ENCODE results near the gene CEP19.
A peak's percentile ranks its signal among the peaks of the same experiment; 100 is the strongest.
"Not testable (repeated sequence)": the region's sequence is repeated elsewhere in the genome, so short reads cannot be mapped to it uniquely, and the experiment has no call there.

Gene CEP19

DNA sequence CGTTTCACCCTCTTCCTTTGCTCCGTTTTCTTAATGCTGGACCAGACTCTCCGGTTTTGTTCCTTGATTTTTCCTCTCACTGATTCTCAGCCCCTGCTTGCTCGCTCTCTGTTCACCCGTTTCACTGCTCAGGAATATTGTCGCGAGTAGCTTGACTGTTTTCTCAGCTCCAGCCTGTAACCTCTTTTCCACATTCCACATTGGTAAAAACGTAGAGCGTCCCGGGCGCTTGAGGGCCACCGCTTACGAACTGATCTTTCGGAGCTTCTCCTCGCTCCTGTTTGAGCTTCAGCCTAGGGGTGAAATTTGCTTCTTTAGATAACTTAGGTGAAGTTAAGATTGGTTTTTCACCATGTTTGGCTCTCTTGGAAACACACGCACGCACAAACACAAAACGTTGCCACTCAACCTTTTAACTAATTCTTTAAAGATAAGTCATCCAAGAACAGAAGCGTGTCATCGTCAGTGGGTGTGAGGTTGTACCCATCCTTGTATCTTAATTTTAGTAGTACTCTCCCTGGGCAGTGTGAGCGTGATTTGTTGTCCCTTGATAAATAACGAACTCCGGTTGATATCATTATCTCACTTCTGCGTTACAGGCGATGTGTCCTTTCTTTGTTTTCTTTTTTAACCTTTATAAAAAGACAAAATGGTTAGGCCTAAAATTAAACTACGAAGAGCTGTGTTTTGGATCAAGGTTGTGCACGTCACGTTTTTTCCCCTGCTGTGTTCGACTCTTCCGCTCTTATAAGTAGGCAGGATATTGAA lies 28.6 kb upstream of the CEP19 start:
- Histone ChIP-seq H3K9ac (ENCODE audit: low read length in 5 of 5) (peak overlapping the region; percentile 88 to 99 (median 99)), H3K4me1 (ENCODE audit: control insufficient read depth in 5 of 5, insufficient read depth in 5 of 5, low read length in 5 of 5) (peaks cover 0 to 25% (median 15%) of the 10 kb centered on the region in 5 donors), H3K9me3 (ENCODE audit: control insufficient read depth in 5 of 5, low read length in 5 of 5) (peaks cover 0 to 5% (median 0%) of the 10 kb centered on the region in 5 donors), H3K4me3 (ENCODE audit: low read depth in 1 of 5, low read length in 5 of 5) (peak overlapping the region; percentile 81 to 99 (median 89)), H3K27me3 (ENCODE audit: control insufficient read depth in 5 of 5, insufficient read depth in 4 of 5, low read length in 5 of 5) (no peaks in the 10 kb centered on the region), H3K27ac (ENCODE audit: low read depth, low read length) (peak overlapping the region; percentile 100), H3K36me3 (ENCODE audit: control insufficient read depth in 5 of 5, insufficient read depth in 5 of 5, low read length in 5 of 5) (no peaks in the 10 kb centered on the region)

DNA sequence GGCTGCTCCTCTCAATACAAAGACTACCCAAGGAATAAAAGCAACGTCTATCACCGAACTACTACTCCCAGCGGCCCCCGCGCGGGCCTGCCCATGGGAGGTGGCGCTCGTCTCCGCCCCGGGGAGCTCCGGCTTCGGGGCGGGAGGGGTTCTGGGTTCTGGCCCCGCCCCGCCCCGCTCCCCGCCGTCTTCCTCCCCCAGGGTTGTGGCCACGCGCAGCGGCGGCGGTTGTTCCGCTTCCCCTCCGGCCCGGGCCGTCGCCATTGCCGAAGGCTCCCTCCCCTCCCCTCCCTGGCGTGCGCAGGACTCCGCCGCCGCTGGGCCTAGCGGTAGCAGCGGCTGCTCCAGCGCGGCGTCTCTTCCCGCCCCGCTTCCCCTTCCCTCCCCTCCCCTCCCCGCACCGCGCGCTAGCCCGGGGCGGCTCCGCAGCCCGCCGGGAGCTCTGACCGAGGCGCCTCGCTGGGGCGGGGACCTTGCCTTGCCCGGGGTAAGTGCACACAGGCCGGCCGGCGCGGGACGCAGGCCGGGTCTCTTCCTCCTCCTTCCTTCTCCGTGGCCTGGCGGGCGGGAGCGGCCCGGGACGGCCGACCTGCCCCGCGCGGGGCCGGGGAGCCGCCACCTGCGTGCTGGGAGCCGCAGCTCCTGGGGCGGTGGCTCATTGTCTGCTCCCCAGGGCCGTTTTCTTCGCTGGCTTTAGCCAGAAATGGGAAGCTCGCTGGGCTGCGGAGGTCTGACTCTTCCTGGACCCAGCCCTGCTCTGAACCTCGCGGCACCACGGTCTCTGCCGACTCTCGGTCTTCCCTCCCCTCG lies 27.8 kb upstream of the CEP19 start, which contains the start of gene PAK2:
Gene PAK2, plus strand, starts transcription at position 187 of the 810 bp plus-strand sequence. CDS start 42,790 bp downstream, outside the sequence.
- H3K27me3 ChIP-seq (ENCODE audit: control insufficient read depth in 5 of 5, insufficient read depth in 4 of 5, low read length in 5 of 5): no peaks in the 10 kb centered on the region
- H3K9ac ChIP-seq (ENCODE audit: low read length in 5 of 5): peak within 1 kb of the TSS; percentile 88 to 99 (median 99)
- H3K9me3 ChIP-seq (ENCODE audit: control insufficient read depth in 5 of 5, low read length in 5 of 5): peaks cover 0 to 5% (median 0%) of the 10 kb centered on the region in 5 donors
- H3K4me3 ChIP-seq (ENCODE audit: low read depth in 1 of 5, low read length in 5 of 5): peak within 1 kb of the TSS; percentile 81 to 99 (median 89)
- peaks cover 0 to 25% (median 15%) of the 10 kb centered on the region in 5 donors for H3K4me1 ChIP-seq (ENCODE audit: control insufficient read depth in 5 of 5, insufficient read depth in 5 of 5, low read length in 5 of 5)
- no peaks in the 10 kb centered on the region for H3K36me3 ChIP-seq (ENCODE audit: control insufficient read depth in 5 of 5, insufficient read depth in 5 of 5, low read length in 5 of 5)
- peak within 1 kb of the TSS; percentile 100 for H3K27ac ChIP-seq (ENCODE audit: low read depth, low read length)

GRCh38 chr3:196737655-196738054 lies 25.6 kb upstream of the CEP19 start:
- Histone ChIP-seq H3K36me3 (ENCODE audit: control insufficient read depth in 5 of 5, insufficient read depth in 5 of 5, low read length in 5 of 5) (peaks cover 0 to 5% (median 0%) of the 10 kb centered on the region in 5 donors), H3K9ac (ENCODE audit: low read length in 5 of 5) (no peak overlapping the region), H3K27ac (ENCODE audit: low read depth, low read length) (no peak overlapping the region), H3K4me3 (ENCODE audit: low read depth in 1 of 5, low read length in 5 of 5) (no peak overlapping the region), H3K4me1 (ENCODE audit: control insufficient read depth in 5 of 5, insufficient read depth in 5 of 5, low read length in 5 of 5) (peaks cover 0 to 20% (median 15%) of the 10 kb centered on the region in 5 donors), H3K9me3 (ENCODE audit: control insufficient read depth in 5 of 5, low read length in 5 of 5) (peaks cover 0 to 5% (median 0%) of the 10 kb centered on the region in 5 donors), H3K27me3 (ENCODE audit: control insufficient read depth in 5 of 5, insufficient read depth in 4 of 5, low read length in 5 of 5) (no peaks in the 10 kb centered on the region)

DNA sequence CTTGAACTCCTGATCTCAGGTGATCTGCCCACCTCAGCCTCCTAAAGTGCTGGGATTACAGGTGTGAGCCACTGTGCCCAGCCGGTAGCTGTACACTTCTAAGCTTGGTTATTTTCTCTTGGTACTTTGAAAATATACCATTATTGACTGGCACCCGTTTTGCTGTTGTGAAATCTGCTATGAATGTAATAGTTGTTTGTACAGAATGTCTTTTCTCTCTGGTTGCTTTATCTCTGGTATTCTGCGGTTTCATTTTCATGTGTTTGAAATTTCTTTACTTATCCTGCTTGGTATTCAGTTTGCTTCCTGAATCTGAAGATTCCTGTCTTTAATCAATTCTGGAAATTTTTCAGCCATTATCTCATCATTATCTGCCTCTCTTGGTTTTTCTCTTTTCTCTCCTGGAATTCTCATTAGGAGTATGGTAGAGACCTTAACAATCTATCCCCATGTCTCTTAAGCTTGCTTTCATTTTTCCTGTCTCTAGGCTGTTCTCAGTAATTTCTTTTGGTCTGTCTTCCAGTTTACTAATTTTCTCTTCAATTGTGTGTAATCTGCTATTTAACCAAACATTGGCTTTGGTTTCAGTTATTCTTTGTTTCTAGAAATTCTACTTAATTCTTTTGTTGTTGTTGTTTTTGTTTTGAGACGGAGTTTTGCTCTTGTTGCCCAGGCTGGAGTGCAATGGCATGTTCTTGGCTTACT lies 24.8 kb upstream of the CEP19 start:
- H3K9ac ChIP-seq (ENCODE audit: low read length in 5 of 5): no peak overlapping the region
- H3K4me3 ChIP-seq (ENCODE audit: low read depth in 1 of 5, low read length in 5 of 5): no peak overlapping the region
- no peaks in the 10 kb centered on the region for H3K27me3 ChIP-seq (ENCODE audit: control insufficient read depth in 5 of 5, insufficient read depth in 4 of 5, low read length in 5 of 5)
- peaks cover 0 to 16% (median 12%) of the 10 kb centered on the region in 5 donors for H3K4me1 ChIP-seq (ENCODE audit: control insufficient read depth in 5 of 5, insufficient read depth in 5 of 5, low read length in 5 of 5)
- H3K27ac ChIP-seq (ENCODE audit: low read depth, low read length): no peak overlapping the region
- H3K9me3 ChIP-seq (ENCODE audit: control insufficient read depth in 5 of 5, low read length in 5 of 5): peaks cover 0 to 5% (median 0%) of the 10 kb centered on the region in 5 donors
- H3K36me3 ChIP-seq (ENCODE audit: control insufficient read depth in 5 of 5, insufficient read depth in 5 of 5, low read length in 5 of 5): peaks cover 0 to 5% (median 0%) of the 10 kb centered on the region in 5 donors

DNA sequence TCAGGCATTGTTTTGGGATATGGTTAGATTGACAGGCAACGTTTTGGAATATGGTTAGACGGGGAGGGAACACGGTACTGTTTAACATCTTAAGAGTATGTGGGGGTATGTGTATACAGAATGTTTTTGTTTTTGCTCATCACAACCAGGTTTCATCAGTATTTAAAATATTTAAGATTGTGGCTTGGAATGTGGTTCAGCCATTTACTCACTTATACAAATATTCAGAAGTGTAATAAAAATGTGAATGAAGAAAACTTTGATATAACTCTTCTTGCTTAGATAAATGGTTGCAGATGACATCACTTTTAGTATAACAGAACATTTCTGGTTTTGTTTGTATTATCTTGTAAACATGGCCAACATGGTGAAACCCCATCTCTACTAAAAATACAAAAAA lies 23.7 kb upstream of the CEP19 start:
- peaks cover 0 to 5% (median 3%) of the 10 kb centered on the region in 5 donors for H3K36me3 ChIP-seq (ENCODE audit: control insufficient read depth in 5 of 5, insufficient read depth in 5 of 5, low read length in 5 of 5)
- peaks cover 0 to 5% (median 0%) of the 10 kb centered on the region in 5 donors for H3K9me3 ChIP-seq (ENCODE audit: control insufficient read depth in 5 of 5, low read length in 5 of 5)
- H3K4me3 ChIP-seq (ENCODE audit: low read depth in 1 of 5, low read length in 5 of 5): no peak overlapping the region
- no peaks in the 10 kb centered on the region for H3K27me3 ChIP-seq (ENCODE audit: control insufficient read depth in 5 of 5, insufficient read depth in 4 of 5, low read length in 5 of 5)
- H3K4me1 ChIP-seq (ENCODE audit: control insufficient read depth in 5 of 5, insufficient read depth in 5 of 5, low read length in 5 of 5): peaks cover 0 to 5% (median 4%) of the 10 kb centered on the region in 5 donors
- no peak overlapping the region for H3K27ac ChIP-seq (ENCODE audit: low read depth, low read length)
- H3K9ac ChIP-seq (ENCODE audit: low read length in 5 of 5): no peak overlapping the region

- Histone ChIP-seq H3K4me3 (ENCODE audit: low read depth in 1 of 5, low read length in 5 of 5) (no peak overlapping the region), H3K27ac (ENCODE audit: low read depth, low read length) (no peak overlapping the region), H3K4me1 (ENCODE audit: control insufficient read depth in 5 of 5, insufficient read depth in 5 of 5, low read length in 5 of 5) (no peaks in the 10 kb centered on the region), H3K36me3 (ENCODE audit: control insufficient read depth in 5 of 5, insufficient read depth in 5 of 5, low read length in 5 of 5) (peaks cover 3 to 16% (median 15%) of the 10 kb centered on the region in 5 donors), H3K27me3 (ENCODE audit: control insufficient read depth in 5 of 5, insufficient read depth in 4 of 5, low read length in 5 of 5) (no peaks in the 10 kb centered on the region), H3K9ac (ENCODE audit: low read length in 5 of 5) (no peak overlapping the region), H3K9me3 (ENCODE audit: control insufficient read depth in 5 of 5, low read length in 5 of 5) (no peaks in the 10 kb centered on the region)
Observed at GRCh38 chr3:196726788-196727675, 15.0 kb upstream of the CEP19 start.

DNA sequence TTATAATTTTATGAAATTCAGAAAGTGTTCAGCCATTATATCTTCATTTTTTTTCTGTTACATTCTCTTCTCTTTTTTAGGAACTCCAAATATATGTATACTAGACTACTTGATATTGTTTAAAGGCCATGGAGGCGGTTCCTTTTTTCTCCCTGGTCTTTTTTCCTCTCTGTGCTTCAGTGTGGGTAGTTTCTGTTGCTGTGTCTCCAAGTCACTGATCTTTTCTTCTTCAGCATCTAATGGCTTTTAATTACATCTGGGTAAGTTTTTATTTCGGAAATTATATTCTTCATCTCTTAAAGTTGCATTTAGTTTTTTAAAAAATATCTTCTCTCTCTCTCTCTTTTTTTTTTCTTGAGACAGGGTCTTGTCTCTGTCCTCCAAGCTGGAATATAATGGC lies 9.0 kb upstream of the CEP19 start:
- H3K9me3 ChIP-seq (ENCODE audit: control insufficient read depth in 5 of 5, low read length in 5 of 5): no peaks in the 10 kb centered on the region
- no peaks in the 10 kb centered on the region for H3K27me3 ChIP-seq (ENCODE audit: control insufficient read depth in 5 of 5, insufficient read depth in 4 of 5, low read length in 5 of 5)
- H3K36me3 ChIP-seq (ENCODE audit: control insufficient read depth in 5 of 5, insufficient read depth in 5 of 5, low read length in 5 of 5): peaks cover 0 to 10% (median 4%) of the 10 kb centered on the region in 5 donors
- no peak overlapping the region for H3K27ac ChIP-seq (ENCODE audit: low read depth, low read length)
- H3K4me3 ChIP-seq (ENCODE audit: low read depth in 1 of 5, low read length in 5 of 5): no peak overlapping the region
- H3K4me1 ChIP-seq (ENCODE audit: control insufficient read depth in 5 of 5, insufficient read depth in 5 of 5, low read length in 5 of 5): no peaks in the 10 kb centered on the region
- H3K9ac ChIP-seq (ENCODE audit: low read length in 5 of 5): no peak overlapping the region

- H3K4me3 ChIP-seq (ENCODE audit: low read depth in 1 of 5, low read length in 5 of 5); H3K9me3 ChIP-seq (ENCODE audit: control insufficient read depth in 5 of 5, low read length in 5 of 5); H3K36me3 ChIP-seq (ENCODE audit: control insufficient read depth in 5 of 5, insufficient read depth in 5 of 5, low read length in 5 of 5); H3K9ac ChIP-seq (ENCODE audit: low read length in 5 of 5); H3K27ac ChIP-seq (ENCODE audit: low read depth, low read length); H3K27me3 ChIP-seq (ENCODE audit: control insufficient read depth in 5 of 5, insufficient read depth in 4 of 5, low read length in 5 of 5): not testable (repeated sequence)
- peaks cover 4 to 11% (median 10%) of the 10 kb centered on the region in 5 donors for H3K4me1 ChIP-seq (ENCODE audit: control insufficient read depth in 5 of 5, insufficient read depth in 5 of 5, low read length in 5 of 5)
Observed at GRCh38 chr3:196717162-196717561, 5.1 kb upstream of the CEP19 start.

All from subcutaneous abdominal adipose tissue (tissue), 5 donors.